Breast epithelium (tissue), 4 donors: ENCODE results near the gene ATAD3B. TPM values are rescaled to one million over a fixed set of nuclear protein-coding genes. Genes with fewer than 3 reads are reported as not detected.

Experiments
- DNase-seq, 2 donors: peaks; one replicate each; pipeline ENCODE4 v3.0.0-alpha.2; 2019; ENCODE audit warnings: low spot score in 2 of 2
- H3K27ac ChIP-seq, 2 donors: fragments of 200-600 bp; sonication (generic) in 1 of 2; one replicate each; pipeline ENCODE4 v1.5.1; 2016 to 2019; ENCODE audit warnings: mild to moderate bottlenecking in 1 of 2
- H3K27me3 ChIP-seq, 2 donors: fragments of 200-600 bp; sonication (generic) in 1 of 2; one replicate each; pipeline versions ENCODE4 v1.5.1 to v1.6.0; 2017 to 2019; ENCODE audit warnings: control low read depth in 1 of 2, mild to moderate bottlenecking in 1 of 2
- H3K36me3 ChIP-seq: fragments of 200-600 bp; one replicate; pipeline ENCODE4 v1.5.1; 2019
- H3K4me1 ChIP-seq, 2 donors: fragments of 200-600 bp; sonication (generic); one replicate each; pipeline ENCODE4 v1.5.1; 2016 to 2019; ENCODE audit warnings: control low read depth in 1 of 2
- H3K4me3 ChIP-seq, 3 donors: fragments of 200-600 bp; sonication (generic); 1 replicate in 2 of 3; 2 replicates in 1 of 3; pipeline ENCODE4 v1.5.1; 2016 to 2019; ENCODE audit warnings: mild to moderate bottlenecking in 3 of 3, moderate library complexity in 2 of 3
- H3K9me3 ChIP-seq, 2 donors: fragments of 200-600 bp; sonication (generic) in 1 of 2; one replicate each; pipeline ENCODE4 v1.5.1; 2016 to 2019; ENCODE audit warnings: control low read depth in 1 of 2
- POLR2A ChIP-seq: fragments of 450-650 bp; IDR thresholded peaks from one replicate; pipeline ENCODE4 v1.6.1; 2016; ENCODE audit warnings: antibody characterized with exemption, mild to moderate bottlenecking, moderate library complexity
- POLR2AphosphoS5 ChIP-seq, 3 donors: sonication (generic); formaldehyde crosslinking; IDR thresholded peaks; one replicate each; pipeline ENCODE4 v1.6.1; 2017; ENCODE audit warnings: antibody characterized with exemption in 3 of 3
- intact Hi-C: fragments of 100-400 bp; cut with DNase I; formaldehyde crosslinking; loops from one replicate; pipeline ENCODE4 v1.15.1; 2023; ENCODE audit warnings: low total_unique reads
- total RNA-seq, 3 donors: library from RNA; depleted of rRNA; stranded (reverse); fragments of >200 nt; gene quantifications; one replicate each; pipeline ENCODE4 v1.1.0, GENCODE V29; 2016
- TF ChIP-seq, protein P1 (sequence below), 3 donors: fragments of 450-650 bp; IDR thresholded peaks; one replicate each; pipeline ENCODE4 v1.5.1; 2016 to 2017; ENCODE audit warnings: antibody characterized with exemption in 3 of 3, mild to moderate bottlenecking in 3 of 3, moderate library complexity in 3 of 3

Gene ATAD3B
- total RNA-seq, 3 donors from 2014 or later: 9.9 to 22.9 (median 22.4) TPM

DNA sequence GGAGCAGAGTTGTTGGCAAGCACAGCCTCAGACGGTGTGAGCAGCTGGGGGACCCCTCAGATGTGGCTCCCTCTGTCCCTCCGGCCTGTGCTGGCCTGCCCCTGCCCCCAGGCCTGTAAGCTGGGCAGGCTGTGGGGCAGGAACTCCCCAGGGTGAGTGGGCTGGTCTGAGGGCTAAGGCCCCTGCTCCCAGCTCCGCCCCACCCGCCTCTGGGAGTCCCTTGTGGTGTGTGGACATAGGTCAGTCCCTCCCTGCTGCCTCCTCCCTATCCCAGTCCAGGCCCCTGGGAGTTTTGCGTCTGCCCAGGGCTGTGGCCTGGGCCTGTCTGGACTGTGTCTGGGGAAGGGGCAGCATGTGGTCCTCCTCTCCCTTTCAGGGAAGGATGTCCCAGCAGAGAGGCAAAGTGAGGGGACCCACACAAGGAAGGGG, 39.7 kb upstream of the ATAD3B start:
- H3K4me1 ChIP-seq: peaks cover 43 to 65% of the 10 kb centered on the region in 2 donors
- no peaks in the 10 kb centered on the region for H3K36me3 ChIP-seq
- H3K9me3 ChIP-seq: no peaks in the 10 kb centered on the region
- intact Hi-C loops: loop anchor here (2.0 kb wide), 1 partner anchor 431 kb away; the partner anchor contains the start of gene HES4
- no peak for DNase-seq
- no peaks in the 10 kb centered on the region for H3K27me3 ChIP-seq
- peak overlapping the region; percentile 95 to 99 for H3K27ac ChIP-seq
- TF ChIP-seq, protein P1, sequence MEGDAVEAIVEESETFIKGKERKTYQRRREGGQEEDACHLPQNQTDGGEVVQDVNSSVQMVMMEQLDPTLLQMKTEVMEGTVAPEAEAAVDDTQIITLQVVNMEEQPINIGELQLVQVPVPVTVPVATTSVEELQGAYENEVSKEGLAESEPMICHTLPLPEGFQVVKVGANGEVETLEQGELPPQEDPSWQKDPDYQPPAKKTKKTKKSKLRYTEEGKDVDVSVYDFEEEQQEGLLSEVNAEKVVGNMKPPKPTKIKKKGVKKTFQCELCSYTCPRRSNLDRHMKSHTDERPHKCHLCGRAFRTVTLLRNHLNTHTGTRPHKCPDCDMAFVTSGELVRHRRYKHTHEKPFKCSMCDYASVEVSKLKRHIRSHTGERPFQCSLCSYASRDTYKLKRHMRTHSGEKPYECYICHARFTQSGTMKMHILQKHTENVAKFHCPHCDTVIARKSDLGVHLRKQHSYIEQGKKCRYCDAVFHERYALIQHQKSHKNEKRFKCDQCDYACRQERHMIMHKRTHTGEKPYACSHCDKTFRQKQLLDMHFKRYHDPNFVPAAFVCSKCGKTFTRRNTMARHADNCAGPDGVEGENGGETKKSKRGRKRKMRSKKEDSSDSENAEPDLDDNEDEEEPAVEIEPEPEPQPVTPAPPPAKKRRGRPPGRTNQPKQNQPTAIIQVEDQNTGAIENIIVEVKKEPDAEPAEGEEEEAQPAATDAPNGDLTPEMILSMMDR (IDR thresholded peaks at IDR 0.05): no peak
- TF ChIP-seq POLR2A: no peak
- no peak for TF ChIP-seq POLR2AphosphoS5 (IDR thresholded peaks at IDR 0.05)
- peak overlapping the region in 1 of 3 donors; percentile 86 for H3K4me3 ChIP-seq

DNA sequence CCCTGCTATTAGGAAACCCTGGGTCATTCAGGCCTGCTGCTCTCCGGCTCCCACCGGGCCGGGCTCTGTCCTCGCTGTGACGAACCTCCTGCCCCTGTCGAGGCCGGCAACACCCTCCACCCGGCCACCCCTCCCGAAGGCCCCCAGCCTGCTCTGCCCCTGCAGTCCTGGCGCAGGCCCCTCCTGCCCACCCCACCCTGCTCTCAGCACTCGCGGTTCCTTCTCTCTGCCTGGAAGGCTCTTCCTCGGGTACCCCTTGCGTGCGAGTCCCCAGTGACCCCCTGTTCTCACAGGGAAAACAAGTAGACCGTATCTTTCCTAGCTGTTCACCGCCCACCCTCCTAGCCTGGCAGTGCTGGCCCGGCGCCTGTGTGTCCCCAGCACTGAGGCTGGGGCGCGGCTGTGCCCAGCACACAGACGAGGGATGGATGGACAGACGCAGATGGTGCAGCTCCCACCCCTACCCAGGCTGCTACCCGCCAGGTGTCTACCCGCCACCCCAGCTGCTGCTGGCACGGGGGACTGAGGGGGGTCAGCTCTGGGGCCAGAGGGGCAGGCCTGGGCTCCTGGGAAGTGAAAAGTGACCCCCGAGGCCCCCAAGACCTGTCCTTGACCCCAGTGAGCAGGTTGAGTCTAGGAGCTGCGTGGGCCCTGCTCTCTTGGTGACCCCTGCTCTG, 39.2 kb upstream of the ATAD3B start:
- Histone ChIP-seq H3K27ac (peak overlapping the region; percentile 95 to 99), H3K36me3 (no peaks in the 10 kb centered on the region), H3K9me3 (no peaks in the 10 kb centered on the region), H3K27me3 (no peaks in the 10 kb centered on the region), H3K4me3 (peak overlapping the region in 2 of 3 donors; percentile 63 to 86), H3K4me1 (peaks cover 43 to 65% of the 10 kb centered on the region in 2 donors)
- no peak for TF ChIP-seq POLR2AphosphoS5 (IDR thresholded peaks at IDR 0.05)
- TF ChIP-seq POLR2A: no peak
- TF ChIP-seq, protein P1 (IDR thresholded peaks at IDR 0.05): no peak
- intact Hi-C loops: no loop called here
- DNase-seq: no peak

DNA sequence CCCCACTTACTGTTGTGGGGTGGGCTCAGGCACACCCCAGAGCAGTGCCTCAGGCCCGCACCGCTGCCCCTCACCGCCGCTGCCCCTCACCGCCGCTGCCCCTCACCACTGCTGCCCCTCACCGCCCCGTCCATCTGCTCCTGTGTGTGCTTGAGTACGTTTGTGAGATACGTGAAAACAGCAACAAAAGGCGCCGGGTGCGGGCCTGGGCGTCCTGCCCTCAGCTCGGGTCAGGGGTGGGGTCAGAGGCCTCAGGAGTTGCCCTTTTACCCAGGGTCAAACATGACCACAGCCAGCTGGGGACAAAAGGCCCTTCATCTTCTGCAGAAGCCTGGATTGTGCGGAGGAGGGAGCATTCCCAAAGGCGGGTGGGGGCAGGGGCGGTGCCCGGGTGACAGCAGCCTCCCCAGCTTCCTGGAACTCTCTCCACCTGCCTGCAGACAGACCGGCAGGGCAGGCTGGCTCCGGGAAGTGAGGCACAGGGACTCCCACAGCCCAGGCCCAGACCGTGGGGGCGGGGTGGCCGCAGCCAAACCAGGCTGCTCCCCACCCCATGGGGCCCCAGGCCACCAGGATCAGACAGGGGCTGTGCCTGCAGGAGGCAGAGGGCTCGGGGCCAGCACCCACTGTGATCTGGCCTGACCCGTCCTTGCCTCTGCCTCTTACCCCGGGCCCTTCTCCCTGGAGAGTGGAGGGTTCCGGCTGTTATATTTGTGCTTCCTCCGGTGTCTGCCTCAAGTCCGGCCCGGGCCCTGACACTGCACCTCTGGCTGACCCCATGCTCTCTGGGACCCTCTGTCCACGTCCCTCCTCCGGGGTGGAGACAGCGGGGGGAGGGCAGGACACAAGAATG, 38.4 kb upstream of the ATAD3B start:
- intact Hi-C loops: no loop called here
- peak; percentile 9 for TF ChIP-seq POLR2A
- TF ChIP-seq, protein P1 (IDR thresholded peaks at IDR 0.05): no peak
- TF ChIP-seq POLR2AphosphoS5 (IDR thresholded peaks at IDR 0.05): peak; percentile 69 to 90 (median 83)
- H3K4me1 ChIP-seq: peaks cover 43 to 68% of the 10 kb centered on the region in 2 donors
- peak overlapping the region; percentile 95 to 99 for H3K27ac ChIP-seq
- peak; percentile 94 for DNase-seq
- no peaks in the 10 kb centered on the region for H3K9me3 ChIP-seq
- peak overlapping the region in 2 of 3 donors; percentile 63 to 86 for H3K4me3 ChIP-seq
- no peaks in the 10 kb centered on the region for H3K27me3 ChIP-seq
- H3K36me3 ChIP-seq: no peaks in the 10 kb centered on the region

DNA sequence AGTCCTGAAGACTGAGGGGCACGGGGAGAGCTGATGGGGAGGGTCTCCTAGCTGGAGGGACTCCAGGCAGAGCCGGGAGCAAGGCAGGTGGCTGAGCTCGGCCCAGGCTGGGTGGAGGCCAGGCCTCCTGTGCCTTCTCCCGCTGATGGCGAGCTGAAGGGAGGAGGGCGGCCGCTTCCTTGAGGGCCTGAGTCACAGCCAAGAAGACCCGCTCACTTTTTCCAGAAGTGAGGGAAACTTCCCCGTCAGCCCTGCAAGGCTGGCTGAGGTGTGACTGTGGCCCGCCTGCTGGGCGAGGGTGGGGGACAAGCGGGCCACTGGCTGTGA, 37.8 kb upstream of the ATAD3B start:
- peak overlapping the region; percentile 95 to 99 for H3K27ac ChIP-seq
- H3K4me1 ChIP-seq: peaks cover 43 to 70% of the 10 kb centered on the region in 2 donors
- no peaks in the 10 kb centered on the region for H3K27me3 ChIP-seq
- no peaks in the 10 kb centered on the region for H3K9me3 ChIP-seq
- no peaks in the 10 kb centered on the region for H3K36me3 ChIP-seq
- DNase-seq: peak in 1 of 2 donors; percentile 58
- intact Hi-C loops: no loop called here
- no peak for TF ChIP-seq POLR2A
- peak in 1 of 3 donors; percentile 11 for TF ChIP-seq POLR2AphosphoS5 (IDR thresholded peaks at IDR 0.05)
- H3K4me3 ChIP-seq: peak overlapping the region in 2 of 3 donors; percentile 63 to 86

DNA sequence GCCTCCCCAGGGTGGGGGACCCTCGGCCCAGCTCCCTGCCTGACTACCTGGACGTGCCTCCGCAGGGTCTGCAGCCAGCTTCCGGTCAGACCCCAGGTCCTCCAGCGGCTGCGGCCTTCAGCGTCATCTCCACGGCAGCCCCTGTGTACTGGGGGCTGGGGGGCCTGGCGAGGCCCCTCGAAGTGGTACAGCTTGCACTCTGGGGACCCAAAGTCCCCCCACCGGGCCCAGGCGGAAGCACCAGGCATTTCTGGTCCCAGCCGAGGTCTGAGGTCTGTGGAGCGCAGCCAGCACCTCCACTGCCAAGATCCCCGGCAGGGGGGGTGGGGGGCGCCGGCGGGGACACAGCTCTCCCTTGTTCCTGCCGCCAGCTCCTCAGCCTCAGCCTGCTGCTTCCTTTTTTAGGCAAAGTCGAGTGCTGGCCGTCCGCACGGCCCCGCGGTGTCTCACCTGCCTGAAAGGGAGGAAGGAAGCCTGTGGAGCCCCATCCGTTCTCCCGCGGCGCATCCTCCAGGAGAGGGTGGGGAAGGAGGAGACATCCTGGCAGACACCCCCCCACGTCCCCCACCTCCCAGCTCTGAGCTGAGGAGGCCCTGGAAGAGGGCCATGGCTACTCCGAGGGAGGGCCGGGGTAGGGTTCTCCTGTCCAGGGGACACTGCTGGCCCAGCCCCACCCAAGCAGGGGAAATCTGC, 37.3 kb upstream of the ATAD3B start:
- Histone ChIP-seq H3K27me3 (no peaks in the 10 kb centered on the region), H3K4me1 (peaks cover 43 to 69% of the 10 kb centered on the region in 2 donors), H3K36me3 (no peaks in the 10 kb centered on the region), H3K4me3 (peak overlapping the region in 2 of 3 donors; percentile 63 to 86), H3K27ac (peak overlapping the region; percentile 95 to 99), H3K9me3 (no peaks in the 10 kb centered on the region)
- peak; percentile 78 to 89 for DNase-seq
- TF ChIP-seq, protein P1 (IDR thresholded peaks at IDR 0.05): no peak
- TF ChIP-seq POLR2A: no peak
- TF ChIP-seq POLR2AphosphoS5 (IDR thresholded peaks at IDR 0.05): no peak
- intact Hi-C loops: no loop called here
